Endodermal cell (in vitro differentiated cells): ENCODE results near the gene ZNF620. TPM values are rescaled to one million over a fixed set of nuclear protein-coding genes. Genes with fewer than 3 reads are reported as not detected.

Experiments
- DNase-seq: peaks from one replicate; pipeline ENCODE4 v3.0.0-alpha.2; 2017
- H3K27ac ChIP-seq: 2 replicates; pipeline ENCODE4 v1.5.1; 2013; ENCODE audit warnings: mild to moderate bottlenecking, low read depth, low read length, moderate library complexity
- H3K27me3 ChIP-seq: 2 replicates; pipeline ENCODE4 v1.6.1; 2013; ENCODE audit warnings: mild to moderate bottlenecking, low read length, moderate library complexity; ENCODE audit not compliant: insufficient read depth, control insufficient read depth, poor library complexity, severe bottlenecking
- H3K36me3 ChIP-seq: 2 replicates; pipeline ENCODE4 v1.7.0; 2013; ENCODE audit warnings: mild to moderate bottlenecking, low read length, moderate library complexity; ENCODE audit not compliant: control insufficient read depth, insufficient read depth
- H3K4me1 ChIP-seq: one replicate; pipeline ENCODE4 v1.7.0; 2013; ENCODE audit warnings: low read length; ENCODE audit not compliant: control insufficient read depth, insufficient read depth
- H3K4me3 ChIP-seq: 2 replicates; pipeline ENCODE4 v1.5.1; 2013; ENCODE audit warnings: mild to moderate bottlenecking, low read length, moderate library complexity
- H3K9ac ChIP-seq: 2 replicates; pipeline ENCODE4 v1.6.1; 2013; ENCODE audit warnings: mild to moderate bottlenecking, low read length, moderate library complexity; ENCODE audit not compliant: poor library complexity, severe bottlenecking; ENCODE audit errors: extremely low read depth
- H3K9me3 ChIP-seq: 2 replicates; pipeline ENCODE4 v1.6.1; 2013; ENCODE audit warnings: mild to moderate bottlenecking, low read length, moderate library complexity; ENCODE audit not compliant: control insufficient read depth
- H3K27ac Mint-ChIP-seq: 2 replicates; pipeline ENCODE4 v1.8.0; 2020; ENCODE audit warnings: mixed read lengths
- H3K27me3 Mint-ChIP-seq: 2 replicates; pipeline ENCODE4 v1.8.0; 2021; ENCODE audit warnings: mild to moderate bottlenecking, mixed read lengths; ENCODE audit not compliant: insufficient read depth
- H3K36me3 Mint-ChIP-seq: 2 replicates; pipeline ENCODE4 v1.8.0; 2020; ENCODE audit warnings: low read depth, mixed read lengths
- H3K4me1 Mint-ChIP-seq: 2 replicates; pipeline ENCODE4 v1.8.0; 2020; ENCODE audit warnings: mixed read lengths
- H3K4me3 Mint-ChIP-seq: 2 replicates; pipeline ENCODE4 v1.8.0; 2020; ENCODE audit warnings: mild to moderate bottlenecking, moderate library complexity, mixed read lengths
- H3K9me3 Mint-ChIP-seq: 2 replicates; pipeline ENCODE4 v1.8.0; 2020; ENCODE audit warnings: mild to moderate bottlenecking, mixed read lengths
- WGBS, 2 experiments: methylation state at CpG; one replicate each; pipeline versions ENCODE4 v1.1.5 to v1.1.7; 2013; ENCODE audit warnings: missing lambda C conversion rate in 2 of 2, mixed read lengths in 1 of 2; ENCODE audit not compliant: insufficient coverage in 1 of 2, insufficient read length in 1 of 2; 5-methylcytosine and 5-hydroxymethylcytosine counted together
- total RNA-seq, 2 donors: library from RNA; stranded (reverse); fragmentation: NEBNext Ultra II Directional in 1 of 2; extraction: Animal tissue kit (Norgen Biotek cat#: 25700) in 1 of 2; gene quantifications; 2 replicates in 1 of 2; 3 replicates in 1 of 2; pipeline ENCODE4 v1.2.1, GENCODE V29; 2021
- TF ChIP-seq, protein P1 (sequence below): fragments of 200-600 bp; sonication (generic); conservative IDR thresholded peaks from 2 replicates; pipeline ENCODE4 v1.5.0; 2021; ENCODE audit warnings: antibody characterized with exemption, mild to moderate bottlenecking

The ZNF620 gene
- total RNA-seq, 2 donors from 2014 or later = 17.0 to 19.3 TPM

DNA sequence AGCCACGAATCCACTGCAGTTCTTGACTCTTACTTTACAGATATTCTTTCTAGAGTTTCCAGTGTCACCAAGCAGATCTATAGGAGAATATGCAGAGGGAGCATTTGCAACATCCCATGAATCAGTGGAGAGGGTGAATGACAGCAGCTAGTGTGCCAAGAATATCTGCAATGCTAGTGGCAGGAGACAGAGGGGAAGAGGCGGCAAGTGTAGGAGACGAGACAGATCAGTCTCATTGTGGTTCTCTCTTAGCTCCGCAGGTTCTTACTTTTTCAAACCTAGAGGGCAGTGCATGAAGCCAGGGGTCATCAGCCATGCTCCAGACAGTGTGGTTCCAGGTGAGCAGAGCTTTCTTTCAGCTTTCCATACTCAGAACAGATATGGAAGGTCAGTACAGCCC lies 28.2 kb upstream of the ZNF620 start:
- peaks cover 2% of the 10 kb centered on the region for H3K27me3 Mint-ChIP-seq
- peaks cover 7% of the 10 kb centered on the region for H3K4me1 Mint-ChIP-seq
- DNase-seq = no peak
- H3K9me3 Mint-ChIP-seq = no peaks in the 10 kb centered on the region
- H3K9me3 ChIP-seq = no peaks in the 10 kb centered on the region
- H3K27ac Mint-ChIP-seq = no peak overlapping the region
- no peak overlapping the region for H3K27ac ChIP-seq
- H3K36me3 ChIP-seq = no peaks in the 10 kb centered on the region
- H3K36me3 Mint-ChIP-seq = peaks cover 6% of the 10 kb centered on the region
- H3K4me3 ChIP-seq = peak overlapping the region; percentile 78
- H3K4me1 ChIP-seq = no peaks in the 10 kb centered on the region
- TF ChIP-seq, protein P1, sequence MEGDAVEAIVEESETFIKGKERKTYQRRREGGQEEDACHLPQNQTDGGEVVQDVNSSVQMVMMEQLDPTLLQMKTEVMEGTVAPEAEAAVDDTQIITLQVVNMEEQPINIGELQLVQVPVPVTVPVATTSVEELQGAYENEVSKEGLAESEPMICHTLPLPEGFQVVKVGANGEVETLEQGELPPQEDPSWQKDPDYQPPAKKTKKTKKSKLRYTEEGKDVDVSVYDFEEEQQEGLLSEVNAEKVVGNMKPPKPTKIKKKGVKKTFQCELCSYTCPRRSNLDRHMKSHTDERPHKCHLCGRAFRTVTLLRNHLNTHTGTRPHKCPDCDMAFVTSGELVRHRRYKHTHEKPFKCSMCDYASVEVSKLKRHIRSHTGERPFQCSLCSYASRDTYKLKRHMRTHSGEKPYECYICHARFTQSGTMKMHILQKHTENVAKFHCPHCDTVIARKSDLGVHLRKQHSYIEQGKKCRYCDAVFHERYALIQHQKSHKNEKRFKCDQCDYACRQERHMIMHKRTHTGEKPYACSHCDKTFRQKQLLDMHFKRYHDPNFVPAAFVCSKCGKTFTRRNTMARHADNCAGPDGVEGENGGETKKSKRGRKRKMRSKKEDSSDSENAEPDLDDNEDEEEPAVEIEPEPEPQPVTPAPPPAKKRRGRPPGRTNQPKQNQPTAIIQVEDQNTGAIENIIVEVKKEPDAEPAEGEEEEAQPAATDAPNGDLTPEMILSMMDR = peak; percentile 15
- peak overlapping the region; percentile 74 for H3K4me3 Mint-ChIP-seq
- no peaks in the 10 kb centered on the region for H3K27me3 ChIP-seq
- H3K9ac ChIP-seq = no peak overlapping the region
- WGBS, 2 experiments = 88 to 93% methylated on average over 3 to 4 of the region's 4 CpGs

GRCh38 chr3:40487172-40487571 lies 18.7 kb upstream of the ZNF620 start:
- TF ChIP-seq, protein P1 = no peak
- Mint-ChIP-seq H3K27ac (no peak overlapping the region), H3K4me3 (no peak overlapping the region), H3K9me3 (peaks cover 43% of the 10 kb centered on the region), H3K27me3 (no peaks in the 10 kb centered on the region), H3K4me1 (no peaks in the 10 kb centered on the region), H3K36me3 (peaks cover 54% of the 10 kb centered on the region)
- no peak for DNase-seq
- Histone ChIP-seq H3K27ac (no peak overlapping the region), H3K4me1 (no peaks in the 10 kb centered on the region), H3K9ac (no peak overlapping the region), H3K4me3 (no peak overlapping the region), H3K27me3 (no peaks in the 10 kb centered on the region), H3K36me3 (peaks cover 17% of the 10 kb centered on the region), H3K9me3 (peaks cover 24% of the 10 kb centered on the region)
- 91 to 100% methylated on average over 3 of the region's 3 CpGs for WGBS, 2 experiments

GRCh38 chr3:40490916-40491315 lies 14.9 kb upstream of the ZNF620 start:
- H3K36me3 ChIP-seq = peaks cover 17% of the 10 kb centered on the region
- H3K27ac Mint-ChIP-seq = no peak overlapping the region
- H3K27me3 Mint-ChIP-seq = no peaks in the 10 kb centered on the region
- H3K9me3 Mint-ChIP-seq = peaks cover 40% of the 10 kb centered on the region
- no peak overlapping the region for H3K9ac ChIP-seq
- whole genome bisulfite sequencing, 2 experiments = 83 to 89% methylated on average over 2 to 5 of the region's 5 CpGs
- TF ChIP-seq, protein P1 = no peak
- H3K27me3 ChIP-seq = no peaks in the 10 kb centered on the region
- H3K27ac ChIP-seq = no peak overlapping the region
- H3K4me1 Mint-ChIP-seq = peaks cover 4% of the 10 kb centered on the region
- H3K9me3 ChIP-seq = peaks cover 24% of the 10 kb centered on the region
- H3K4me3 Mint-ChIP-seq = no peak overlapping the region
- no peak for DNase-seq
- H3K4me1 ChIP-seq = no peaks in the 10 kb centered on the region
- peaks cover 34% of the 10 kb centered on the region for H3K36me3 Mint-ChIP-seq
- H3K4me3 ChIP-seq = no peak overlapping the region
